ENCODE data around the gene EDARADD. TPM values are rescaled to one million over a fixed set of nuclear protein-coding genes. Genes with fewer than 3 reads are reported as not detected.
"Not testable (repeated sequence)": the region's sequence is repeated elsewhere in the genome, so short reads cannot be mapped to it uniquely, and the experiment has no call there.

EDARADD gene
- total RNA-seq, 4 donors from 2014 or later, result 0.55 to 2.6 (median 1.2) TPM; not detected in 1

GRCh38 chr1:236484310-236484971 lies 90.4 kb downstream of the EDARADD start:
- no peaks in the 10 kb centered on the region for H3K27me3 ChIP-seq
- no peak for DNase-seq
- H3K36me3 ChIP-seq, result no peaks in the 10 kb centered on the region
- H3K4me1 ChIP-seq, result no peaks in the 10 kb centered on the region
- H3K27ac ChIP-seq, result no peak overlapping the region
- TF ChIP-seq POLR2A (IDR thresholded peaks at IDR 0.05) (no peak), CTCF (IDR thresholded peaks at IDR 0.05) (no peak)
- H3K4me3 ChIP-seq, result no peak overlapping the region
- H3K9me3 ChIP-seq, result no peaks in the 10 kb centered on the region
- intact Hi-C loops (cut with DNase I; ENCODE audit: low total_unique reads), result no loop called here

- no peak overlapping the region for H3K27ac ChIP-seq
- no peaks in the 10 kb centered on the region for H3K4me1 ChIP-seq
- intact Hi-C loops (cut with DNase I; ENCODE audit: low total_unique reads), result no loop called here
- TF ChIP-seq POLR2A (IDR thresholded peaks at IDR 0.05), result no peak
- TF ChIP-seq CTCF (IDR thresholded peaks at IDR 0.05), result no peak
- no peak for DNase-seq
- H3K4me3 ChIP-seq, result no peak overlapping the region
- H3K9me3 ChIP-seq, result no peaks in the 10 kb centered on the region
- no peaks in the 10 kb centered on the region for H3K36me3 ChIP-seq
- H3K27me3 ChIP-seq, result no peaks in the 10 kb centered on the region
Observed at GRCh38 chr1:236486356-236487002, 92.4 kb downstream of the EDARADD start.

- DNase-seq; H3K27ac ChIP-seq; intact Hi-C loops (cut with DNase I; ENCODE audit: low total_unique reads); H3K36me3 ChIP-seq; H3K27me3 ChIP-seq; H3K9me3 ChIP-seq; H3K4me3 ChIP-seq; H3K4me1 ChIP-seq: not testable (repeated sequence)
Observed at GRCh38 chr1:236489161-236489560, 95.1 kb downstream of the EDARADD start.

- intact Hi-C loops (cut with DNase I; ENCODE audit: low total_unique reads), result loop anchor here (10.0 kb wide), 1 partner anchor 375 kb away; no protein-coding TSS in a partner anchor
- no peaks in the 10 kb centered on the region for H3K9me3 ChIP-seq
Observed at GRCh38 chr1:236489710-236490377, 95.8 kb downstream of the EDARADD start.

More at GRCh38 chr1:236489710-236490377, 95.8 kb downstream of the EDARADD start:
- Histone ChIP-seq H3K4me3 (no peak overlapping the region), H3K27me3 (no peaks in the 10 kb centered on the region), H3K36me3 (no peaks in the 10 kb centered on the region), H3K4me1 (no peaks in the 10 kb centered on the region), H3K27ac (no peak overlapping the region)
- TF ChIP-seq POLR2A (IDR thresholded peaks at IDR 0.05) (no peak), CTCF (IDR thresholded peaks at IDR 0.05) (peak; percentile 41 to 60 (median 48))
- no peak for DNase-seq
